ENCODE results near the gene IQSEC3.

DNA sequence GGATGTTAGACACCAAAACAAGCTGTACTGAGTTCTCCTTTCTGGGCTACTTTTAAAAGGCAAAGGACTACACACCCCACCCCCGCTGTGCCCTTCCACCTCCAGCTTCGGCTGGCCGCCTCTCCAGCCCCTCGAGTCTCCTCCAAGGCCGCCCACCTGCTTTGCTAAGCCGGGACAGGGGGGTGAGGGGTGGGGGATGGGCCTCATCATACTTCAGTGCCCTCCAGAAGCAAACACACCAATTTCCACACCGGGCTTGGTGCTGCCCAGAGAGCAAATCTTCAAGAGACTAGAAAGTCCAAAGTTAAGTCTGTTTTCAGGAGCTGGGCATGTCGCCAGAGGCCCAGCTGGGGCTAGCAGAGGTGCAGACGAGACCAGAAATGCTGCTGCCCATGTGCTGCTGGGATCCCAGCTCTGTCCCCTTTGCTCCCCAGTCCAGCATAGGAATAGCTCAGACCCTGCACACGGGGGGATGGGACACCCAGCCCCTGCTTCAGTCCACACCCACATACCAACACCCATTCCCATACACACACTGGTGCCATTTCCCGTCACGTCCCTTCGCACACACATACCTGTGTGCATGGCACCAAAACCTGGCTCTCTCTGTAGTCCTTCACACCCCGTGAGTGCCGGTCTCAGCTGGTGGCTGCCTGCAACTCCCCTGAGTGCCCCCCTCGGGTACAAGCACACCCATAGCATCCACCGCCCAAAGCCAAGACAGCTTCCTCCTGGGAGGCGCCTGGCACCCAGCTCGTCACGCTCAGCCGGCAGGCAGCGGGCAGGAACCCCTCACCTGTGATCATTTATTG, 146.4 kb downstream of the IQSEC3 start:
- TF ChIP-seq, protein P1, sequence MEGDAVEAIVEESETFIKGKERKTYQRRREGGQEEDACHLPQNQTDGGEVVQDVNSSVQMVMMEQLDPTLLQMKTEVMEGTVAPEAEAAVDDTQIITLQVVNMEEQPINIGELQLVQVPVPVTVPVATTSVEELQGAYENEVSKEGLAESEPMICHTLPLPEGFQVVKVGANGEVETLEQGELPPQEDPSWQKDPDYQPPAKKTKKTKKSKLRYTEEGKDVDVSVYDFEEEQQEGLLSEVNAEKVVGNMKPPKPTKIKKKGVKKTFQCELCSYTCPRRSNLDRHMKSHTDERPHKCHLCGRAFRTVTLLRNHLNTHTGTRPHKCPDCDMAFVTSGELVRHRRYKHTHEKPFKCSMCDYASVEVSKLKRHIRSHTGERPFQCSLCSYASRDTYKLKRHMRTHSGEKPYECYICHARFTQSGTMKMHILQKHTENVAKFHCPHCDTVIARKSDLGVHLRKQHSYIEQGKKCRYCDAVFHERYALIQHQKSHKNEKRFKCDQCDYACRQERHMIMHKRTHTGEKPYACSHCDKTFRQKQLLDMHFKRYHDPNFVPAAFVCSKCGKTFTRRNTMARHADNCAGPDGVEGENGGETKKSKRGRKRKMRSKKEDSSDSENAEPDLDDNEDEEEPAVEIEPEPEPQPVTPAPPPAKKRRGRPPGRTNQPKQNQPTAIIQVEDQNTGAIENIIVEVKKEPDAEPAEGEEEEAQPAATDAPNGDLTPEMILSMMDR (IDR thresholded peaks at IDR 0.05; ENCODE audit: low read depth, low read length) = no peak
- TF ChIP-seq EZH2phosphoT487 (IDR thresholded peaks at IDR 0.05; ENCODE audit: low read depth) = no peak

Measured in OCI-LY3 (cell line).